SK-N-SH treated with all-trans-retinoic acid at 6 μM for 48 hours (cell line): ENCODE data around the gene TMEM9.

Source experiments
- ARNTL ChIP-seq: fragments of 450-650 bp; formaldehyde crosslinking; IDR thresholded peaks from 2 replicates; pipeline ENCODE4 v1.5.0; 2020; ENCODE audit warnings: low read depth, mild to moderate bottlenecking, moderate library complexity, borderline replicate concordance
- BACH2 ChIP-seq: fragments of 250-450 bp; sonication (Bioruptor Pico); IDR thresholded peaks from 2 replicates; pipeline ENCODE4 v1.9.0; 2021; ENCODE audit warnings: mild to moderate bottlenecking, borderline replicate concordance
- CREB5 ChIP-seq: fragments of 250-450 bp; sonication (Bioruptor Pico); IDR thresholded peaks from 2 replicates; pipeline ENCODE4 v1.5.1; 2020; ENCODE audit warnings: low read depth, mild to moderate bottlenecking, moderate library complexity
- CSRNP3 ChIP-seq: fragments of 250-450 bp; sonication (Bioruptor Pico); IDR thresholded peaks from 2 replicates; pipeline ENCODE4 v1.5.1; 2021; ENCODE audit warnings: mild to moderate bottlenecking, moderate library complexity
- GLIS3 ChIP-seq: fragments of 250-450 bp; sonication (Bioruptor Pico); IDR thresholded peaks from 2 replicates; pipeline ENCODE4 v1.5.0; 2020; ENCODE audit warnings: mild to moderate bottlenecking, moderate library complexity
- ISL1 ChIP-seq: fragments of 250-450 bp; sonication (Bioruptor Pico); IDR thresholded peaks from 2 replicates; pipeline ENCODE4 v2.1.2; 2022; ENCODE audit warnings: mild to moderate bottlenecking, moderate library complexity
- PATZ1 ChIP-seq: fragments of 250-450 bp; sonication (Bioruptor Pico); IDR thresholded peaks from 2 replicates; pipeline ENCODE4 v1.8.0; 2020; ENCODE audit warnings: mild to moderate bottlenecking, moderate library complexity, borderline replicate concordance
- PPARA ChIP-seq: fragments of 250-450 bp; sonication (Bioruptor Pico); IDR thresholded peaks from 2 replicates; pipeline ENCODE4 v1.5.0; 2020; ENCODE audit warnings: mild to moderate bottlenecking, borderline replicate concordance
- RARB ChIP-seq: fragments of 250-450 bp; sonication (Bioruptor Pico); IDR thresholded peaks from 2 replicates; pipeline ENCODE4 v1.8.0; 2021; ENCODE audit warnings: mild to moderate bottlenecking, moderate library complexity
- TCF4 ChIP-seq: fragments of 250-450 bp; sonication (Bioruptor Pico); IDR thresholded peaks from 2 replicates; pipeline ENCODE4 v1.8.0; 2021; ENCODE audit warnings: mild to moderate bottlenecking, moderate library complexity, borderline replicate concordance
- ZC3H10 ChIP-seq: fragments of 250-450 bp; sonication (Bioruptor Pico); IDR thresholded peaks from 2 replicates; pipeline ENCODE4 v1.5.1; 2021; ENCODE audit warnings: mild to moderate bottlenecking, moderate library complexity
- ZNF565 ChIP-seq: fragments of 450-650 bp; formaldehyde crosslinking; conservative IDR thresholded peaks from 2 replicates; pipeline ENCODE4 v1.5.0; 2020; ENCODE audit warnings: low read depth, mild to moderate bottlenecking, moderate library complexity
- ZNF70 ChIP-seq: fragments of 450-650 bp; formaldehyde crosslinking; IDR thresholded peaks from 2 replicates; pipeline ENCODE4 v1.5.0; 2020; ENCODE audit warnings: mild to moderate bottlenecking, moderate library complexity
- ZNF8 ChIP-seq: fragments of 450-650 bp; formaldehyde crosslinking; IDR thresholded peaks from 2 replicates; pipeline ENCODE4 v1.5.0; 2020; ENCODE audit warnings: mild to moderate bottlenecking, moderate library complexity

- TF ChIP-seq ARNTL (CRISPR knock-in tag): no peak
- TF ChIP-seq ZNF565: no peak
- TF ChIP-seq ZNF8: no peak
- TF ChIP-seq PATZ1 (CRISPR knock-in tag): no peak
- TF ChIP-seq TCF4 (CRISPR knock-in tag): no peak
- no peak for TF ChIP-seq PPARA (CRISPR knock-in tag)
- TF ChIP-seq GLIS3 (CRISPR knock-in tag): no peak
- no peak for TF ChIP-seq ZC3H10 (CRISPR knock-in tag)
- TF ChIP-seq ISL1: no peak
- TF ChIP-seq CSRNP3: no peak
- TF ChIP-seq RARB (CRISPR knock-in tag): no peak
- TF ChIP-seq CREB5 (CRISPR knock-in tag): no peak
- TF ChIP-seq ZNF70 (CRISPR knock-in tag): no peak
- TF ChIP-seq BACH2 (CRISPR knock-in tag): no peak
Measured at GRCh38 chr1:201149400-201149799, 4.9 kb downstream of the TMEM9 start.
